ENCODE results near the gene RBM38. TPM values are rescaled to one million over a fixed set of nuclear protein-coding genes. Genes with fewer than 3 reads are reported as not detected.

The RBM38 gene
- total and polyA plus RNA-seq, 2 of the 13 experiments (the other 11 are each of a cell fraction or from before 2014, with no cell fraction given), result 24.2 to 34.2 TPM

DNA sequence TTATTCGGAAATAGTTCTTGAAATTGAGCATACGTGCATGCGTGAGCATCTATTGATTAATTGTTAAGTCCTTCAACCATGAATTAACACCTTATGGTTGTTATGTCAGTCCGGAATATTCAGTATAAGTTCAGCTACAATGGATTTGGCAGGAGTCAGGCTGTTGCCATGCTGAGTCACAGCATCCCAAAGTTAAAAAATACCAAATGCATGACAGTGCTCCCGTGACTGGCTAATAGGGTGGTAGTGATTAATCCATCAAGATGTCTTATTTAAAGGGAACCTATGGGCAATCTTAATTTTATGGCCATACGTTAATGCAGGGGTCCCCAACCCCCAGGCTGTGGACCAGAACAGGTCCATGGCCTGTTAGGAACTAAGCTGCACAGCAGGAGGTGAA, 29.7 kb upstream of the RBM38 start:
- ChIA-PET POLR2A (no interaction called here), CTCF (ENCODE audit: low intra/inter-chr PET ratio, low total read pairs) (no interaction called here)
- H3K9ac ChIP-seq (ENCODE audit: insufficient read depth, low read depth, low read length), result no peak overlapping the region
- H4K20me1 ChIP-seq (ENCODE audit: insufficient read depth, low read length), result peaks cover 10% of the 10 kb centered on the region; the same call in 1 of the 2 replicates
- no peak for ATAC-seq
- in situ Hi-C loops (cut with HindIII; ENCODE audit: extremely low pct_ligation_motif_present, low pct_unique_long_range_greater_than_20kb), result no loop called here
- H3K36me3 ChIP-seq (replicated peaks in 1 of 2; ENCODE audit: control insufficient read depth in 1 of 2, insufficient read depth in 2 of 2, low read length in 2 of 2), result peaks cover 22 to 28% of the 10 kb centered on the region in 2 experiments
- no peak overlapping the region for H2AFZ ChIP-seq (ENCODE audit: low read length)
- no peak overlapping the region for H3K4me3 ChIP-seq (replicated peaks in 1 of 3; ENCODE audit: insufficient read depth in 1 of 3, low read depth in 2 of 3, low read length in 3 of 3)
- no peak overlapping the region for H3K27ac ChIP-seq (ENCODE audit: extremely low read length, insufficient read depth, low read length)
- peak; percentile 8 for FAIRE-seq
- WGBS (ENCODE audit: low lambda C conversion rate), result 94% methylated on average over 6 of the region's 6 CpGs
- H3K9me3 ChIP-seq (ENCODE audit: low read length), result no peaks in the 10 kb centered on the region
- TF ChIP-seq RBFOX2 (IDR thresholded peaks at IDR 0.05; ENCODE audit: low read depth, low read length), result no peak
- no peak for TF ChIP-seq SIX4 (CRISPR knock-in tag; IDR thresholded peaks at IDR 0.05)
- no peak for TF ChIP-seq AKAP8 (CRISPR knock-in tag; IDR thresholded peaks at IDR 0.05)
- TF ChIP-seq, protein P1, sequence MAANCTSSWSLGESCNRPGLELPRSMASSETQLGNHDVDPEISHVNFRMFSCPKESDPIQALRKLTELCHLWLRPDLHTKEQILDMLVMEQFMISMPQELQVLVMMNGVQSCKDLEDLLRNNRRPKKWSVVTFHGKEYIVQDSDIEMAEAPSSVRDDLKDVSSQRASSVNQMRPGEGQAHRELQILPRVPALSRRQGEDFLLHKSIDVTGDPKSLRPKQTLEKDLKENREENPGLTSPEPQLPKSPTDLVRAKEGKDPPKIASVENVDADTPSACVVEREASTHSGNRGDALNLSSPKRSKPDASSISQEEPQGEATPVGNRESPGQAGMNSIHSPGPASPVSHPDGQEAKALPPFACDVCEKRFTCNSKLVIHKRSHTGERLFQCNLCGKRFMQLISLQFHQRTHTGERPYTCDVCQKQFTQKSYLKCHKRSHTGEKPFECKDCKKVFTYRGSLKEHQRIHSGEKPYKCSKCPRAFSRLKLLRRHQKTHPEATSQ (CRISPR knock-in tag; IDR thresholded peaks at IDR 0.05; ENCODE audit: borderline replicate concordance), result no peak
- no peak for TF ChIP-seq SP140L (CRISPR knock-in tag; IDR thresholded peaks at IDR 0.05; ENCODE audit: borderline replicate concordance)
- TF ChIP-seq ZBTB2 (CRISPR knock-in tag; IDR thresholded peaks at IDR 0.05; ENCODE audit: low read depth), result no peak
- TF ChIP-seq, protein P2, sequence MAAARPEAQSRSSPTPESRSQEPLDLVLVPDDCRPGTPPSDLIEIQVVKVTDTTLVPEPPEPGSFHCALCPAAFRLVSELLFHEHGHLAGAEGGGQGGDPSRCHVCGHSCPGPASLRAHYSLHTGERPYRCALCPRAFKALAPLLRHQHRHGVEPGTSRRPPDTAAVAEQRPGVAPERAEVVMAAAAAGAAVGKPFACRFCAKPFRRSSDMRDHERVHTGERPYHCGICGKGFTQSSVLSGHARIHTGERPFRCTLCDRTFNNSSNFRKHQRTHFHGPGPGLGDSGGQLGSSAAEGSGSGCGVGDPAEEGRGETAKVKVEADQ (CRISPR knock-in tag; IDR thresholded peaks at IDR 0.05; ENCODE audit: borderline replicate concordance), result no peak
- no peak for TF ChIP-seq KDM2A (CRISPR knock-in tag; IDR thresholded peaks at IDR 0.05; ENCODE audit: borderline replicate concordance, low read depth)
- TF ChIP-seq POLR2AphosphoS5 (IDR thresholded peaks at IDR 0.05; ENCODE audit: low read depth, low read length), result no peak
- TF ChIP-seq EZH2 (conservative IDR thresholded peaks at IDR 0.05; ENCODE audit: low read depth, low read length), result no peak
- intact Hi-C loops (cut with micrococcal nuclease; ENCODE audit: unreplicated experiment), result no loop called here
- DNase-seq (ENCODE audit: low spot score), result no peak
- H3K27me3 ChIP-seq (ENCODE audit: control insufficient read depth in 1 of 2, insufficient read depth in 2 of 2, low read length in 2 of 2), result no peaks in the 10 kb centered on the region
- H3K4me2 ChIP-seq (ENCODE audit: low read depth, low read length), result no peak overlapping the region
- BruUV-seq (replicated peaks), result no TSS peak
- peaks cover 4% of the 10 kb centered on the region for H3K79me2 ChIP-seq (ENCODE audit: insufficient read depth, low read length)
- no peaks in the 10 kb centered on the region for H3K4me1 ChIP-seq (ENCODE audit: insufficient read depth, low read length)
